HepG2 (cell line): ENCODE measurements around the gene NME1. TPM values are rescaled to one million over a fixed set of nuclear protein-coding genes. Genes with fewer than 3 reads are reported as not detected.
A peak's percentile ranks its signal among the peaks of the same experiment; 100 is the strongest.

Experiments used
- ATM ChIP-seq: fragments of 450-650 bp; IDR thresholded peaks from 2 replicates; pipeline ENCODE4 v1.7.1; 2017; ENCODE audit warnings: mild to moderate bottlenecking, borderline replicate concordance
- BRD4 ChIP-seq: sonication (generic); formaldehyde crosslinking; IDR thresholded peaks from 2 replicates; pipeline ENCODE4 v1.4.0; 2020; ENCODE audit warnings: missing genetic modification reagents
- CHD4 ChIP-seq: fragments of 200-600 bp; sonication (generic); IDR thresholded peaks from 2 replicates; pipeline ENCODE4 v1.7.0; 2017; ENCODE audit warnings: mild to moderate bottlenecking, low read length, borderline replicate concordance
- DMAP1 ChIP-seq: IDR thresholded peaks from 2 replicates; pipeline ENCODE4 v1.6.1; 2016
- FOXP1 ChIP-seq, 2 experiments: fragments of 450-650 bp in 1 of 2; IDR thresholded peaks; 2 replicates each; pipeline ENCODE4 v1.6.1; 2017 to 2018; ENCODE audit warnings: antibody characterized with exemption in 1 of 2
- IRF2 ChIP-seq: IDR thresholded peaks from 2 replicates; pipeline ENCODE4 v1.6.1; 2018; ENCODE audit warnings: missing genetic modification reagents, missing compliant biosample characterization
- NBN ChIP-seq: fragments of 450-650 bp; conservative IDR thresholded peaks from 2 replicates; pipeline ENCODE4 v1.6.1; 2017
- NFKB2 ChIP-seq: sonication (generic); formaldehyde crosslinking; IDR thresholded peaks from 2 replicates; pipeline ENCODE4 v1.4.0; 2020; ENCODE audit warnings: missing genetic modification reagents, borderline replicate concordance
- PCBP2 ChIP-seq: fragments of 200-400 bp; formaldehyde crosslinking; optimal IDR thresholded peaks from 2 replicates; pipeline ENCODE3; 2018; ENCODE audit warnings: low read length, low read depth; ENCODE audit not compliant: poor library complexity, severe bottlenecking
- REPIN1 ChIP-seq: sonication (generic); formaldehyde crosslinking; IDR thresholded peaks from 2 replicates; pipeline ENCODE4 v1.8.0; 2022; ENCODE audit warnings: missing genetic modification reagents, low read depth, mild to moderate bottlenecking, borderline replicate concordance
- RERE ChIP-seq: IDR thresholded peaks from 2 replicates; pipeline ENCODE4 v1.6.1; 2016; ENCODE audit warnings: low read depth, missing genetic modification reagents, missing compliant biosample characterization
- SIN3A ChIP-seq: IDR thresholded peaks from 2 replicates; pipeline ENCODE4 v1.6.1; 2011; ENCODE audit warnings: low read depth, mild to moderate bottlenecking, control low read depth, low read length, borderline replicate concordance
- ZBTB25 ChIP-seq: IDR thresholded peaks from 2 replicates; pipeline ENCODE4 v1.6.1; 2018; ENCODE audit warnings: missing genetic modification reagents
- ZMYM3 ChIP-seq: sonication (generic); formaldehyde crosslinking; IDR thresholded peaks from 2 replicates; pipeline ENCODE4 v1.5.1; 2020; ENCODE audit warnings: mild to moderate bottlenecking, missing genetic modification reagents
- ZNF337 ChIP-seq: sonication (generic); formaldehyde crosslinking; IDR thresholded peaks from 2 replicates; pipeline ENCODE4 v1.5.1; 2020; ENCODE audit warnings: missing genetic modification reagents, low read depth, mild to moderate bottlenecking, borderline replicate concordance
- ZNF343 ChIP-seq: sonication (generic); formaldehyde crosslinking; IDR thresholded peaks from 2 replicates; pipeline ENCODE4 v1.4.0; 2020; ENCODE audit warnings: mild to moderate bottlenecking, missing genetic modification reagents
- ZNF460 ChIP-seq: sonication (generic); formaldehyde crosslinking; IDR thresholded peaks from 2 replicates; pipeline ENCODE4 v1.5.1; 2020; ENCODE audit warnings: missing genetic modification reagents, mild to moderate bottlenecking, borderline replicate concordance
- ZNF674 ChIP-seq: sonication (generic); formaldehyde crosslinking; IDR thresholded peaks from 2 replicates; pipeline ENCODE4 v1.5.0; 2020; ENCODE audit warnings: low read depth, mild to moderate bottlenecking, missing genetic modification reagents
- ZNF713 ChIP-seq: sonication (generic); formaldehyde crosslinking; IDR thresholded peaks from 2 replicates; pipeline ENCODE4 v1.4.0; 2020; ENCODE audit warnings: mild to moderate bottlenecking, missing genetic modification reagents
- ZNF790 ChIP-seq: sonication (generic); formaldehyde crosslinking; IDR thresholded peaks from 2 replicates; pipeline ENCODE4 v1.8.0; 2022; ENCODE audit warnings: missing genetic modification reagents, mild to moderate bottlenecking, borderline replicate concordance
- ZNF850 ChIP-seq: sonication (generic); formaldehyde crosslinking; conservative IDR thresholded peaks from 2 replicates; pipeline ENCODE4 v1.9.0; 2021; ENCODE audit warnings: mild to moderate bottlenecking, missing genetic modification reagents
- ZSCAN9 ChIP-seq: IDR thresholded peaks from 2 replicates; pipeline ENCODE4 v1.6.1; 2016; ENCODE audit warnings: borderline replicate concordance
- polyA plus RNA-seq, 8 experiments: library from polyadenylated mRNA; depleted of rRNA in 3 of 8; stranded (reverse) in 7 of 8; unstranded in 1 of 8; fragments of >200 nt; fragmentation: Illumina TruSeq in 4 of 8; extraction: Trizol in 4 of 8; gene quantifications; 2 replicates each; pipeline versions ENCODE4 v1.2.1 to v1.2.3, GENCODE V29; 2011 to 2016; ENCODE audit warnings: low read depth in 4 of 8, missing spikeins in 1 of 8, mixed read lengths in 1 of 8; ENCODE audit not compliant: insufficient read depth in 1 of 8
- total RNA-seq, 5 experiments: library from RNA; depleted of rRNA; stranded (reverse); fragments of >200 nt; fragmentation: Illumina TruSeq; extraction: Trizol; gene quantifications; 2 replicates each; pipeline ENCODE4 v1.2.3, GENCODE V29; 2016; ENCODE audit warnings: low read depth in 1 of 5
- TF ChIP-seq, protein P1 (sequence below): sonication (generic); formaldehyde crosslinking; IDR thresholded peaks from 2 replicates; pipeline ENCODE4 v1.8.1; 2023; ENCODE audit warnings: mild to moderate bottlenecking, moderate library complexity, missing genetic modification reagents

The NME1 gene
- total and polyA plus RNA-seq, 2 of the 13 experiments (the other 11 are each of a cell fraction or from before 2014, with no cell fraction given), result 295 to 516 TPM

GRCh38 chr17:51166987-51167931 is 13.9 kb downstream of the NME1 start (continued):
- no peak for TF ChIP-seq RERE
- TF ChIP-seq, protein P1, sequence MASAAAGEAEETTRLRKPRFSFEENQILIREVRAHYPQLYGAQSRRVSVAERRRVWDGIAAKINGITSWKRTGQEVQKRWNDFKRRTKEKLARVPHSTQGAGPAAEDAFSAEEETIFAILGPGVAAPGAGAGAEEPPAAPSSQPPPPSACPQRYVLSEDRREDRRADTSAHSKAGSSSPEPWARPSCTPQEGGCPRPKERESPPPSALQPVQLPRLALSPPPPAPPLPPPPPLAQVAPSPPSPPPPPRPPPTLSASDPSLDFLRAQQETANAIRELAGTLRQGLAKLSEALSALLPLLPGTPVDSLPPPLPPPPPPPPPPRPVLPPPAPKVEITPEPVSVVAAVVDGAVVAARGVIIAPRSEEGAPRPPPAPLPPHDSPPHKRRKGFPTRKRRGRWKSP, result no peak
- no peak for TF ChIP-seq PCBP2
- TF ChIP-seq ZBTB25 (CRISPR knock-in tag), result peak; percentile 10; the same call in 1 of the 2 replicates
- TF ChIP-seq ZNF850 (CRISPR knock-in tag), result no peak; the same call in 1 of the 2 replicates
- 0 out of 2 replicates have a peak, but pooled peaks have one; percentile 10 for TF ChIP-seq NFKB2 (CRISPR knock-in tag)
- TF ChIP-seq ZNF674 (CRISPR knock-in tag), result peak; percentile 6; the same call in 1 of the 2 replicates
- TF ChIP-seq CHD4, result no peak
- no peak for TF ChIP-seq ZNF713 (CRISPR knock-in tag)
- TF ChIP-seq ZMYM3 (CRISPR knock-in tag), result no peak
- no peak for TF ChIP-seq SIN3A
- peak; percentile 10; the same call in 1 of the 2 replicates for TF ChIP-seq DMAP1 (CRISPR knock-in tag)
- TF ChIP-seq IRF2 (CRISPR knock-in tag), result no peak
- no peak for TF ChIP-seq ATM
- no peak for TF ChIP-seq NBN
- TF ChIP-seq ZSCAN9 (CRISPR knock-in tag), result no peak
- TF ChIP-seq REPIN1, result peak; percentile 75; the same call in 1 of the 2 replicates
- no peak for TF ChIP-seq ZNF460 (CRISPR knock-in tag)
- TF ChIP-seq BRD4 (CRISPR knock-in tag), result no peak
- no peak for TF ChIP-seq ZNF337 (CRISPR knock-in tag)
- no peak for TF ChIP-seq FOXP1 (IDR thresholded peaks at IDR 0.05)
- TF ChIP-seq FOXP1 (CRISPR knock-in tag; IDR thresholded peaks at IDR 0.05), result no peak
- TF ChIP-seq ZNF343 (CRISPR knock-in tag), result no peak
- TF ChIP-seq ZNF790 (CRISPR knock-in tag), result no peak
